Loucy (cell line): ENCODE results near the gene OR1G1.
"Not testable (repeated sequence)": the region's sequence is repeated elsewhere in the genome, so short reads cannot be mapped to it uniquely, and the experiment has no call there.

Experiments used
- H2AFZ ChIP-seq: fragments of 200-600 bp; sonication (generic); 2 replicates; pipeline ENCODE4 v1.6.0; 2016; ENCODE audit warnings: antibody characterized with exemption, mild to moderate bottlenecking, low read length, moderate library complexity
- H3F3A ChIP-seq: fragments of 200-600 bp; 2 replicates; pipeline ENCODE4 v1.6.0; 2016; ENCODE audit warnings: antibody characterized with exemption, low read depth, mild to moderate bottlenecking
- H3K27me3 ChIP-seq: fragments of 200-600 bp; sonication (generic); 2 replicates; pipeline ENCODE4 v1.6.1; 2014; ENCODE audit warnings: low read length, mild to moderate bottlenecking; ENCODE audit not compliant: insufficient read depth, poor library complexity, severe bottlenecking
- H3K36me3 ChIP-seq: fragments of 200-600 bp; sonication (generic); 2 replicates; pipeline ENCODE4 v1.6.1; 2016; ENCODE audit warnings: low read length; ENCODE audit not compliant: insufficient read depth
- H3K4me1 ChIP-seq: fragments of 200-600 bp; sonication (generic); 2 replicates; pipeline ENCODE4 v1.5.1; 2014; ENCODE audit warnings: low read length, mild to moderate bottlenecking; ENCODE audit not compliant: insufficient read depth, poor library complexity, severe bottlenecking
- H3K4me2 ChIP-seq: fragments of 200-600 bp; sonication (generic); 2 replicates; pipeline ENCODE4 v1.6.0; 2014; ENCODE audit warnings: antibody characterized with exemption, low read length, low read depth, mild to moderate bottlenecking; ENCODE audit not compliant: poor library complexity, severe bottlenecking
- H3K4me3 ChIP-seq: fragments of 200-600 bp; sonication (generic); 2 replicates; pipeline ENCODE4 v1.5.1; 2014; ENCODE audit warnings: low read length, mild to moderate bottlenecking, mixed read lengths; ENCODE audit not compliant: poor library complexity, severe bottlenecking
- H3K79me2 ChIP-seq: fragments of 200-600 bp; sonication (generic); 2 replicates; pipeline ENCODE4 v1.6.1; 2014; ENCODE audit warnings: low read length; ENCODE audit not compliant: insufficient read depth
- H3K9ac ChIP-seq: fragments of 200-600 bp; sonication (generic); 2 replicates; pipeline ENCODE4 v1.6.0; 2014; ENCODE audit warnings: mild to moderate bottlenecking, low read depth, low read length, moderate library complexity; ENCODE audit not compliant: poor library complexity, severe bottlenecking
- H3K9me2 ChIP-seq: fragments of 200-600 bp; sonication (generic); replicated peaks from 2 replicates; pipeline ENCODE4 v1.6.1; 2016; ENCODE audit warnings: low read depth, low read length, mixed read lengths
- H3K9me3 ChIP-seq: fragments of 200-600 bp; sonication (generic); 2 replicates; pipeline ENCODE4 v1.6.1; 2014; ENCODE audit warnings: mild to moderate bottlenecking, antibody characterized with exemption, low read length, low read depth; ENCODE audit not compliant: insufficient read depth
- H4K20me1 ChIP-seq: fragments of 200-600 bp; sonication (generic); 2 replicates; pipeline ENCODE4 v1.6.0; 2014; ENCODE audit warnings: antibody characterized with exemption, low read length, mild to moderate bottlenecking; ENCODE audit not compliant: insufficient read depth, poor library complexity, severe bottlenecking
- CTCF ChIP-seq: fragments of 200-600 bp; sonication (generic); conservative IDR thresholded peaks from 2 replicates; pipeline ENCODE4 v1.5.1; 2014; ENCODE audit warnings: mild to moderate bottlenecking, antibody characterized with exemption, low read length
- EZH2phosphoT487 ChIP-seq: fragments of 200-600 bp; IDR thresholded peaks from 2 replicates; pipeline ENCODE4 v1.6.1; 2018; ENCODE audit warnings: antibody characterized with exemption, mild to moderate bottlenecking, moderate library complexity, borderline replicate concordance

Gene OR1G1

GRCh38 chr17:3127451-3127850 lies at the start of gene OR1G1:
OR1G1 (minus strand) TSS chr17:3127551; CDS start chr17:3127551, 0 bp downstream.
- no peaks in the 10 kb centered on the region for H3K27me3 ChIP-seq
- no peaks in the 10 kb centered on the region for H3K4me1 ChIP-seq
- TF ChIP-seq EZH2phosphoT487 (no peak), CTCF (no peak)
- no peaks in the 10 kb centered on the region for H3F3A ChIP-seq
- no peak within 1 kb of the TSS for H3K4me3 ChIP-seq
- no peaks in the 10 kb centered on the region for H3K9me2 ChIP-seq
- H2AFZ ChIP-seq, result no peak within 1 kb of the TSS
- no peaks in the 10 kb centered on the region for H3K36me3 ChIP-seq
- H3K79me2 ChIP-seq, result no peaks in the 10 kb centered on the region
- no peak within 1 kb of the TSS for H3K4me2 ChIP-seq
- no peaks in the 10 kb centered on the region for H3K9me3 ChIP-seq
- no peak within 1 kb of the TSS for H3K9ac ChIP-seq
- H4K20me1 ChIP-seq, result no peaks in the 10 kb centered on the region

- Histone ChIP-seq H3F3A (no peaks in the 10 kb centered on the region), H3K9me2 (no peaks in the 10 kb centered on the region), H3K27me3 (no peaks in the 10 kb centered on the region), H2AFZ (no peak overlapping the region), H4K20me1 (no peaks in the 10 kb centered on the region), H3K79me2 (no peaks in the 10 kb centered on the region), H3K4me1 (no peaks in the 10 kb centered on the region), H3K4me2 (no peak overlapping the region), H3K9me3 (no peaks in the 10 kb centered on the region), H3K36me3 (no peaks in the 10 kb centered on the region), H3K9ac (no peak overlapping the region), H3K4me3 (no peak overlapping the region)
- TF ChIP-seq EZH2phosphoT487, result no peak
- no peak for TF ChIP-seq CTCF
Observed at GRCh38 chr17:3167574-3167973, 40.2 kb upstream of the OR1G1 start.

- H3K79me2 ChIP-seq, result no peaks in the 10 kb centered on the region
- no peak overlapping the region for H3K4me3 ChIP-seq
- no peaks in the 10 kb centered on the region for H3K9me2 ChIP-seq
- peaks cover 6% of the 10 kb centered on the region; the same call in 1 of the 2 replicates for H3K9me3 ChIP-seq
- H3K36me3 ChIP-seq, result no peaks in the 10 kb centered on the region
- no peak overlapping the region for H2AFZ ChIP-seq
- no peaks in the 10 kb centered on the region for H3K4me1 ChIP-seq
- no peaks in the 10 kb centered on the region for H4K20me1 ChIP-seq
- H3F3A ChIP-seq, result no peaks in the 10 kb centered on the region
- no peak overlapping the region for H3K9ac ChIP-seq
- H3K27me3 ChIP-seq, result no peaks in the 10 kb centered on the region
- H3K4me2 ChIP-seq, result no peak overlapping the region
- TF ChIP-seq CTCF, result no peak
- no peak for TF ChIP-seq EZH2phosphoT487
Observed at GRCh38 chr17:3157218-3157617, 29.9 kb upstream of the OR1G1 start.

GRCh38 chr17:3137494-3137893 lies 10.1 kb upstream of the OR1G1 start:
- not testable (repeated sequence) for H3K9me3 ChIP-seq, H3K9ac ChIP-seq, H3F3A ChIP-seq

More at GRCh38 chr17:3137494-3137893, 10.1 kb upstream of the OR1G1 start:
- not testable (repeated sequence) for H3K36me3 ChIP-seq, H3K9me2 ChIP-seq, H4K20me1 ChIP-seq, H3K4me3 ChIP-seq, H2AFZ ChIP-seq, H3K4me2 ChIP-seq, H3K4me1 ChIP-seq, H3K27me3 ChIP-seq, H3K79me2 ChIP-seq
